Activated naive CD8-positive, alpha-beta T cell treated with anti-CD3 and anti-CD28 coated beads for 36 hours (primary cell): ENCODE results near the gene SASH3. TPM values are rescaled to one million over a fixed set of nuclear protein-coding genes. Genes with fewer than 3 reads are reported as not detected.
A peak's percentile ranks its signal among the peaks of the same experiment; 100 is the strongest.

ENCODE experiments used
- DNase-seq: peaks from one replicate; pipeline ENCODE4 v3.0.0; 2021
- H3K27ac Mint-ChIP-seq: one replicate; pipeline ENCODE4 v1.8.0; 2022; ENCODE audit warnings: mild to moderate bottlenecking, moderate library complexity, mixed read lengths
- H3K27me3 Mint-ChIP-seq: one replicate; pipeline ENCODE4 v1.8.0; 2022; ENCODE audit warnings: mild to moderate bottlenecking, mixed read lengths
- H3K36me3 Mint-ChIP-seq: one replicate; pipeline ENCODE4 v1.8.0; 2021; ENCODE audit warnings: mild to moderate bottlenecking, mixed read lengths
- H3K4me1 Mint-ChIP-seq: one replicate; pipeline ENCODE4 v1.8.0; 2021; ENCODE audit warnings: mixed read lengths
- H3K4me3 Mint-ChIP-seq: one replicate; pipeline ENCODE4 v1.8.0; 2022; ENCODE audit warnings: mild to moderate bottlenecking, moderate library complexity, mixed read lengths
- H3K9me3 Mint-ChIP-seq: one replicate; pipeline ENCODE4 v1.8.0; 2022; ENCODE audit warnings: mixed read lengths
- total RNA-seq, 2 experiments: library from RNA; stranded (reverse); gene quantifications; one replicate each; pipeline ENCODE4 v1.2.3, GENCODE V29; 2021

SASH3 gene
- total RNA-seq, 2 experiments from 2014 or later, result 121 to 123 TPM

- Mint-ChIP-seq H3K4me1 (peaks cover 24% of the 10 kb centered on the region), H3K4me3 (no peak overlapping the region), H3K27me3 (no peaks in the 10 kb centered on the region), H3K36me3 (peaks cover 26% of the 10 kb centered on the region), H3K9me3 (no peaks in the 10 kb centered on the region), H3K27ac (no peak overlapping the region)
- DNase-seq, result no peak
Measured at GRCh38 chrX:129804806-129805205, 25.1 kb downstream of the SASH3 start.

- H3K27ac Mint-ChIP-seq, result peak overlapping the region; percentile 42
- H3K9me3 Mint-ChIP-seq, result no peaks in the 10 kb centered on the region
- no peak for DNase-seq
- no peak overlapping the region for H3K4me3 Mint-ChIP-seq
- H3K27me3 Mint-ChIP-seq, result no peaks in the 10 kb centered on the region
- H3K4me1 Mint-ChIP-seq, result peaks cover 19% of the 10 kb centered on the region
- H3K36me3 Mint-ChIP-seq, result peaks cover 35% of the 10 kb centered on the region
Measured at GRCh38 chrX:129808158-129808828, 28.5 kb downstream of the SASH3 start.

GRCh38 chrX:129808829-129809796 is 29.4 kb downstream of the SASH3 start:
- Mint-ChIP-seq H3K4me1 (peaks cover 19% of the 10 kb centered on the region), H3K27ac (peak overlapping the region; percentile 45)

GRCh38 chrX:129813662-129814368 is 34.1 kb downstream of the SASH3 start:
- H3K36me3 Mint-ChIP-seq, result peaks cover 23% of the 10 kb centered on the region
- peaks cover 8% of the 10 kb centered on the region for H3K4me1 Mint-ChIP-seq
- H3K4me3 Mint-ChIP-seq, result no peak overlapping the region
- no peaks in the 10 kb centered on the region for H3K27me3 Mint-ChIP-seq
- no peak for DNase-seq
- H3K27ac Mint-ChIP-seq, result no peak overlapping the region
- H3K9me3 Mint-ChIP-seq, result no peaks in the 10 kb centered on the region

More at GRCh38 chrX:129808829-129809796, 29.4 kb downstream of the SASH3 start:
- no peak for DNase-seq
- H3K36me3 Mint-ChIP-seq, result peaks cover 35% of the 10 kb centered on the region
- no peaks in the 10 kb centered on the region for H3K27me3 Mint-ChIP-seq
- H3K4me3 Mint-ChIP-seq, result no peak overlapping the region
- H3K9me3 Mint-ChIP-seq, result no peaks in the 10 kb centered on the region

- no peak overlapping the region for H3K4me3 Mint-ChIP-seq
- H3K4me1 Mint-ChIP-seq, result peaks cover 1% of the 10 kb centered on the region
- DNase-seq, result no peak
- H3K9me3 Mint-ChIP-seq, result no peaks in the 10 kb centered on the region
- H3K27me3 Mint-ChIP-seq, result no peaks in the 10 kb centered on the region
- H3K36me3 Mint-ChIP-seq, result peaks cover 11% of the 10 kb centered on the region
- no peak overlapping the region for H3K27ac Mint-ChIP-seq
Measured at GRCh38 chrX:129818123-129818522, 38.4 kb downstream of the SASH3 start.

- Mint-ChIP-seq H3K4me1 (peaks cover 11% of the 10 kb centered on the region), H3K36me3 (peaks cover 14% of the 10 kb centered on the region), H3K27ac (no peak overlapping the region), H3K9me3 (no peaks in the 10 kb centered on the region), H3K27me3 (no peaks in the 10 kb centered on the region), H3K4me3 (no peak overlapping the region)
- DNase-seq, result peak; percentile 23
Measured at GRCh38 chrX:129823115-129823514, 43.4 kb downstream of the SASH3 start.

GRCh38 chrX:129823522-129823921 is 43.8 kb downstream of the SASH3 start:
- Mint-ChIP-seq H3K9me3 (no peaks in the 10 kb centered on the region), H3K4me1 (peaks cover 11% of the 10 kb centered on the region), H3K27ac (peak overlapping the region; percentile 64), H3K4me3 (no peak overlapping the region), H3K36me3 (peaks cover 14% of the 10 kb centered on the region), H3K27me3 (no peaks in the 10 kb centered on the region)
- DNase-seq, result no peak

- H3K27me3 Mint-ChIP-seq, result no peaks in the 10 kb centered on the region
- H3K4me1 Mint-ChIP-seq, result peaks cover 11% of the 10 kb centered on the region
- H3K9me3 Mint-ChIP-seq, result no peaks in the 10 kb centered on the region
- H3K27ac Mint-ChIP-seq, result no peak overlapping the region
- no peak for DNase-seq
- no peak overlapping the region for H3K4me3 Mint-ChIP-seq
- peaks cover 15% of the 10 kb centered on the region for H3K36me3 Mint-ChIP-seq
Measured at GRCh38 chrX:129824620-129825019, 44.9 kb downstream of the SASH3 start.

GRCh38 chrX:129825746-129826505 is 46.2 kb downstream of the SASH3 start:
- peaks cover 11% of the 10 kb centered on the region for H3K4me1 Mint-ChIP-seq
- no peaks in the 10 kb centered on the region for H3K27me3 Mint-ChIP-seq
- H3K36me3 Mint-ChIP-seq, result peaks cover 14% of the 10 kb centered on the region
- no peak for DNase-seq
- no peak overlapping the region for H3K27ac Mint-ChIP-seq
- no peak overlapping the region for H3K4me3 Mint-ChIP-seq
- no peaks in the 10 kb centered on the region for H3K9me3 Mint-ChIP-seq

GRCh38 chrX:129830494-129830893 is 50.7 kb downstream of the SASH3 start:
- Mint-ChIP-seq H3K27me3 (no peaks in the 10 kb centered on the region), H3K27ac (no peak overlapping the region), H3K9me3 (no peaks in the 10 kb centered on the region), H3K4me1 (peaks cover 4% of the 10 kb centered on the region), H3K36me3 (peaks cover 1% of the 10 kb centered on the region), H3K4me3 (no peak overlapping the region)
- DNase-seq, result no peak

GRCh38 chrX:129831091-129831885 is 51.5 kb downstream of the SASH3 start:
- no peak overlapping the region for H3K27ac Mint-ChIP-seq
- H3K4me3 Mint-ChIP-seq, result no peak overlapping the region
- H3K9me3 Mint-ChIP-seq, result no peaks in the 10 kb centered on the region
- H3K4me1 Mint-ChIP-seq, result peaks cover under 1% of the 10 kb centered on the region
- H3K36me3 Mint-ChIP-seq, result peaks cover 1% of the 10 kb centered on the region
- no peak for DNase-seq
- H3K27me3 Mint-ChIP-seq, result no peaks in the 10 kb centered on the region

GRCh38 chrX:129833153-129833990 is 53.6 kb downstream of the SASH3 start:
- no peak for DNase-seq
- no peaks in the 10 kb centered on the region for H3K9me3 Mint-ChIP-seq
- H3K36me3 Mint-ChIP-seq, result peaks cover 6% of the 10 kb centered on the region

GRCh38 chrX:129836827-129837226 is 57.1 kb downstream of the SASH3 start:
- H3K4me3 Mint-ChIP-seq, result no peak overlapping the region
- no peaks in the 10 kb centered on the region for H3K9me3 Mint-ChIP-seq
- no peak overlapping the region for H3K27ac Mint-ChIP-seq
- H3K4me1 Mint-ChIP-seq, result peaks cover 16% of the 10 kb centered on the region
- no peak for DNase-seq
- peaks cover 11% of the 10 kb centered on the region for H3K36me3 Mint-ChIP-seq
- no peaks in the 10 kb centered on the region for H3K27me3 Mint-ChIP-seq

More at GRCh38 chrX:129833153-129833990, 53.6 kb downstream of the SASH3 start:
- Mint-ChIP-seq H3K4me1 (no peaks in the 10 kb centered on the region), H3K27ac (no peak overlapping the region), H3K4me3 (no peak overlapping the region), H3K27me3 (no peaks in the 10 kb centered on the region)
